ENCODE data around the gene SLC27A3.
"Not testable (repeated sequence)": the region's sequence is repeated elsewhere in the genome, so short reads cannot be mapped to it uniquely, and the experiment has no call there.

SLC27A3 gene

GRCh38 chr1:153777648-153778047 lies 2.4 kb downstream of the SLC27A3 start:
- DNase-seq (ENCODE audit: extremely low read depth, low read depth) = no peak
- no peak for TF ChIP-seq CTCF (IDR thresholded peaks at IDR 0.05; ENCODE audit: low read depth, low read length)

GRCh38 chr1:153778051-153778823 lies 3.0 kb downstream of the SLC27A3 start:
- DNase-seq (ENCODE audit: extremely low read depth, low read depth) = no peak
- TF ChIP-seq CTCF (IDR thresholded peaks at IDR 0.05; ENCODE audit: low read depth, low read length) = no peak

GRCh38 chr1:153778824-153779519 lies 3.8 kb downstream of the SLC27A3 start:
- no peak for TF ChIP-seq CTCF (IDR thresholded peaks at IDR 0.05; ENCODE audit: low read depth, low read length)
- DNase-seq (ENCODE audit: extremely low read depth, low read depth) = no peak

- no peak for TF ChIP-seq CTCF (IDR thresholded peaks at IDR 0.05; ENCODE audit: low read depth, low read length)
- no peak for DNase-seq (ENCODE audit: extremely low read depth, low read depth)
These were observed 4.8 kb downstream of the SLC27A3 start for GRCh38 chr1:153779781-153780541.

GRCh38 chr1:153780551-153780950 lies 5.3 kb downstream of the SLC27A3 start:
- no peak for DNase-seq (ENCODE audit: extremely low read depth, low read depth)
- TF ChIP-seq CTCF (IDR thresholded peaks at IDR 0.05; ENCODE audit: low read depth, low read length) = no peak

GRCh38 chr1:153782648-153783047 lies 7.4 kb downstream of the SLC27A3 start:
- DNase-seq (ENCODE audit: extremely low read depth, low read depth) = not testable (repeated sequence)

- peak; percentile 82 for DNase-seq (ENCODE audit: extremely low read depth, low read depth)
- TF ChIP-seq CTCF (IDR thresholded peaks at IDR 0.05; ENCODE audit: low read depth, low read length) = no peak
These were observed 8.3 kb downstream of the SLC27A3 start for GRCh38 chr1:153783233-153784190.

Measured in AG09319 (cell line).